OCI-LY1 (cell line): ENCODE data around the gene DDX1.

Source experiments
- H2AFZ ChIP-seq: fragments of 200-600 bp; sonication (generic), shearing (Covaris generic); 2 replicates; pipeline ENCODE4 v1.6.0; 2014; ENCODE audit warnings: antibody characterized with exemption, mild to moderate bottlenecking, low read length
- H3F3A ChIP-seq: fragments of 200-600 bp; sonication (generic), shearing (Covaris generic); 2 replicates; pipeline ENCODE4 v1.6.0; 2014; ENCODE audit warnings: mild to moderate bottlenecking, antibody characterized with exemption, low read length, moderate library complexity; ENCODE audit not compliant: insufficient read depth
- H3K27ac ChIP-seq: fragments of 200-600 bp; sonication (generic); 2 replicates; pipeline ENCODE4 v1.5.1; 2014; ENCODE audit warnings: low read length, mixed run types, mild to moderate bottlenecking, low read depth; ENCODE audit not compliant: poor library complexity, severe bottlenecking
- H3K27me3 ChIP-seq: fragments of 200-600 bp; sonication (generic); 2 replicates; pipeline ENCODE4 v1.6.0; 2014; ENCODE audit warnings: antibody characterized with exemption, mild to moderate bottlenecking, low read length, moderate library complexity; ENCODE audit not compliant: insufficient read depth
- H3K36me3 ChIP-seq: fragments of 200-600 bp; sonication (generic); 2 replicates; pipeline ENCODE4 v1.6.1; 2014; ENCODE audit warnings: mild to moderate bottlenecking, antibody characterized with exemption, low read length, moderate library complexity, mixed read lengths; ENCODE audit not compliant: insufficient read depth
- H3K4me1 ChIP-seq: fragments of 200-600 bp; sonication (generic); 2 replicates; pipeline ENCODE4 v1.5.1; 2014; ENCODE audit warnings: mild to moderate bottlenecking, low read length, moderate library complexity; ENCODE audit not compliant: insufficient read depth, severe bottlenecking
- H3K4me2 ChIP-seq: fragments of 200-600 bp; sonication (generic), shearing (Covaris generic); 2 replicates; pipeline ENCODE4 v1.6.1; 2014; ENCODE audit warnings: low read length
- H3K4me3 ChIP-seq: fragments of 200-600 bp; sonication (generic); 2 replicates; pipeline ENCODE4 v1.5.1; 2014; ENCODE audit warnings: low read length, low read depth, mild to moderate bottlenecking, mixed read lengths; ENCODE audit not compliant: poor library complexity, severe bottlenecking
- H3K79me2 ChIP-seq: fragments of 200-600 bp; shearing (Covaris generic); 2 replicates; pipeline ENCODE4 v1.6.1; 2016; ENCODE audit warnings: mixed run types, low read length, mixed read lengths; ENCODE audit not compliant: insufficient read depth
- H3K9ac ChIP-seq: fragments of 200-600 bp; sonication (generic), shearing (Covaris generic); 2 replicates; pipeline ENCODE4 v1.6.1; 2014; ENCODE audit warnings: mild to moderate bottlenecking, low read length, mixed read lengths
- H3K9me2 ChIP-seq: fragments of 200-600 bp; sonication (generic), shearing (Covaris generic); 2 replicates; pipeline ENCODE4 v1.6.1; 2014; ENCODE audit warnings: low read depth, mild to moderate bottlenecking, low read length, mixed read lengths
- H3K9me3 ChIP-seq: fragments of 200-600 bp; shearing (Covaris generic); 2 replicates; pipeline ENCODE4 v1.6.1; 2014; ENCODE audit warnings: low read length, mixed read lengths
- H4K20me1 ChIP-seq: fragments of 200-600 bp; sonication (generic), shearing (Covaris generic); 2 replicates; pipeline ENCODE4 v1.6.0; 2016; ENCODE audit warnings: mild to moderate bottlenecking, low read length; ENCODE audit not compliant: insufficient read depth
- CTCF ChIP-seq: fragments of 200-600 bp; sonication (generic), shearing (Covaris generic); IDR thresholded peaks from 2 replicates; pipeline ENCODE4 v1.5.1; 2017; ENCODE audit warnings: mild to moderate bottlenecking, antibody characterized with exemption, low read length, moderate library complexity, mixed read lengths
- EZH2 ChIP-seq: fragments of 200-600 bp; sonication (generic), shearing (Covaris generic); IDR thresholded peaks from 2 replicates; pipeline ENCODE4 v1.8.0; 2017; ENCODE audit warnings: borderline replicate concordance, mixed run types, mild to moderate bottlenecking, antibody characterized with exemption, low read length, moderate library complexity, mixed read lengths

The DDX1 gene

GRCh38 chr2:15641530-15641982 is 49.9 kb downstream of the DDX1 start:
- no peak overlapping the region for H3K4me3 ChIP-seq
- no peak overlapping the region for H3K27ac ChIP-seq
- no peaks in the 10 kb centered on the region for H3K27me3 ChIP-seq
- H3K79me2 ChIP-seq = no peaks in the 10 kb centered on the region
- H3K9me2 ChIP-seq = no peaks in the 10 kb centered on the region
- no peaks in the 10 kb centered on the region; the same call in 1 of the 2 replicates for H3K36me3 ChIP-seq
- no peak overlapping the region for H3K9ac ChIP-seq
- H3K4me2 ChIP-seq = no peak overlapping the region
- no peaks in the 10 kb centered on the region for H3K9me3 ChIP-seq
- no peak overlapping the region for H2AFZ ChIP-seq
- H3F3A ChIP-seq = no peaks in the 10 kb centered on the region
- no peaks in the 10 kb centered on the region for H4K20me1 ChIP-seq
- H3K4me1 ChIP-seq = no peaks in the 10 kb centered on the region
- TF ChIP-seq CTCF = no peak

GRCh38 chr2:15642011-15642814 is 50.5 kb downstream of the DDX1 start:
- H4K20me1 ChIP-seq = no peaks in the 10 kb centered on the region
- H3K27ac ChIP-seq = no peak overlapping the region
- H3K9ac ChIP-seq = no peak overlapping the region
- no peaks in the 10 kb centered on the region; the same call in 1 of the 2 replicates for H3K36me3 ChIP-seq
- H3K4me1 ChIP-seq = no peaks in the 10 kb centered on the region
- H3K79me2 ChIP-seq = no peaks in the 10 kb centered on the region
- H3F3A ChIP-seq = no peaks in the 10 kb centered on the region
- no peak overlapping the region for H3K4me3 ChIP-seq
- no peaks in the 10 kb centered on the region for H3K27me3 ChIP-seq
- H3K9me3 ChIP-seq = no peaks in the 10 kb centered on the region
- TF ChIP-seq EZH2 = no peak
- no peak for TF ChIP-seq CTCF
- H2AFZ ChIP-seq = no peak overlapping the region
- H3K4me2 ChIP-seq = no peak overlapping the region
- H3K9me2 ChIP-seq = no peaks in the 10 kb centered on the region

GRCh38 chr2:15642815-15643500 is 51.3 kb downstream of the DDX1 start:
- Histone ChIP-seq H3K27ac (no peak overlapping the region), H3K9me2 (no peaks in the 10 kb centered on the region), H3K9ac (no peak overlapping the region), H3K4me1 (no peaks in the 10 kb centered on the region), H3K4me2 (no peak overlapping the region), H3F3A (no peaks in the 10 kb centered on the region), H3K79me2 (no peaks in the 10 kb centered on the region), H3K36me3 (no peaks in the 10 kb centered on the region; the same call in 1 of the 2 replicates), H4K20me1 (no peaks in the 10 kb centered on the region), H3K27me3 (no peaks in the 10 kb centered on the region), H3K4me3 (no peak overlapping the region), H3K9me3 (no peaks in the 10 kb centered on the region), H2AFZ (no peak overlapping the region)
- TF ChIP-seq EZH2 (no peak), CTCF (no peak)
